ENCODE measurements around the gene CRMP1.

DNA sequence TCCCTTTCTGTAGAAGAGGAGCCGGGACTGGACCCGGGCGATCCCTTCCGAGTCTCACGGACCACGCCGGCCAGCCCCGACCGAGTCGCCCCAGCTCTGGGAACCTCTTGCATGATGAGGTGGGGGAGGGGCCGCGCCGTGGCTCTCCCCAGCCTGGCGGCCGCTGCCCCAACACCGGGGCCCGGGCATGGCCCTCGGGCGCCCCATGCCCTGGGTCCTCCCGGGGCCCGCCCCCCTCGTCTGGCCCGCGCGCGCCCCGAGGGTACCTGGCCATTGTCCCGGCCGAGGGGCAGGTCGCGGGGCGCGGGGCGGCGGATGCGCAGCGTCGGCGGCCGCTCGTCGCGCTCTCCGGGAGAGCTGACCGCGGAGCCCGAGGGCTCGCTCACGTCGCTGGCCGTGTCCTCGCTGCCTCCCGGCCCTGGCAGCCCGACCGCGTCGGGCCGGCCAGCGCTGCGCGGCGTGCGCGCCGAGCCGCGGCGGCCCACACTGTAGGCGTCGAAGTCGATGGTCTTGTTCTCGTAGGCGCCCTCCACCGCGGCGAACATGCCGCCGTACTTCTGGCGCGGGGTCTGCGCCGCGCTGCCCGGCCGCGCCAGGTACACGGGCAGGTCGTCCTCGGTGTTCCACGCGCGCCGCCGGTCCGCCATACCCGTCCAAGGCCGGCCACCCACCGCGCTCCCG, 423 bp downstream of the CRMP1 start:
- TF ChIP-seq, protein P1, sequence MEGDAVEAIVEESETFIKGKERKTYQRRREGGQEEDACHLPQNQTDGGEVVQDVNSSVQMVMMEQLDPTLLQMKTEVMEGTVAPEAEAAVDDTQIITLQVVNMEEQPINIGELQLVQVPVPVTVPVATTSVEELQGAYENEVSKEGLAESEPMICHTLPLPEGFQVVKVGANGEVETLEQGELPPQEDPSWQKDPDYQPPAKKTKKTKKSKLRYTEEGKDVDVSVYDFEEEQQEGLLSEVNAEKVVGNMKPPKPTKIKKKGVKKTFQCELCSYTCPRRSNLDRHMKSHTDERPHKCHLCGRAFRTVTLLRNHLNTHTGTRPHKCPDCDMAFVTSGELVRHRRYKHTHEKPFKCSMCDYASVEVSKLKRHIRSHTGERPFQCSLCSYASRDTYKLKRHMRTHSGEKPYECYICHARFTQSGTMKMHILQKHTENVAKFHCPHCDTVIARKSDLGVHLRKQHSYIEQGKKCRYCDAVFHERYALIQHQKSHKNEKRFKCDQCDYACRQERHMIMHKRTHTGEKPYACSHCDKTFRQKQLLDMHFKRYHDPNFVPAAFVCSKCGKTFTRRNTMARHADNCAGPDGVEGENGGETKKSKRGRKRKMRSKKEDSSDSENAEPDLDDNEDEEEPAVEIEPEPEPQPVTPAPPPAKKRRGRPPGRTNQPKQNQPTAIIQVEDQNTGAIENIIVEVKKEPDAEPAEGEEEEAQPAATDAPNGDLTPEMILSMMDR (IDR thresholded peaks at IDR 0.05; ENCODE audit: low read depth, low read length): no peak
- TF ChIP-seq POLR2A (IDR thresholded peaks at IDR 0.05; ENCODE audit: extremely low read depth, insufficient read length): no peak
- TF ChIP-seq, protein P2, sequence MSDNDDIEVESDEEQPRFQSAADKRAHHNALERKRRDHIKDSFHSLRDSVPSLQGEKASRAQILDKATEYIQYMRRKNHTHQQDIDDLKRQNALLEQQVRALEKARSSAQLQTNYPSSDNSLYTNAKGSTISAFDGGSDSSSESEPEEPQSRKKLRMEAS (IDR thresholded peaks at IDR 0.05; ENCODE audit: low read depth, low read length): no peak
- TF ChIP-seq MYC (IDR thresholded peaks at IDR 0.05; ENCODE audit: low read depth, low read length): no peak
